Measurements from ENCODE around the gene VRK1. TPM values are rescaled to one million over a fixed set of nuclear protein-coding genes. Genes with fewer than 3 reads are reported as not detected.

VRK1 gene
- total and polyA plus RNA-seq, 2 donors (not counting 1 experiment from before 2014, with no cell fraction given), result 10.3 to 28.2 TPM

- POLR2A ChIA-PET, result no interaction called here
- Histone ChIP-seq H2AFZ (ENCODE audit: insufficient read depth, low read depth, low read length, poor library complexity, severe bottlenecking) (no peak overlapping the region), H3K9ac (ENCODE audit: low read length) (no peak overlapping the region), H3K27me3 (replicated peaks in 1 of 4; ENCODE audit: control extremely low read depth in 1 of 4, control insufficient read depth in 3 of 4, insufficient read depth in 4 of 4, low read length in 3 of 4) (no peaks in the 10 kb centered on the region), H3K4me3 (ENCODE audit: control extremely low read depth in 1 of 5, extremely low read depth in 1 of 5, insufficient read depth in 1 of 5, low read depth in 2 of 5, low read length in 4 of 5) (no peak overlapping the region), H3K9me3 (ENCODE audit: control extremely low read depth in 1 of 3, control insufficient read depth in 2 of 3, insufficient read depth in 1 of 3, low read length in 2 of 3) (peaks cover 0 to 18% (median 14%) of the 10 kb centered on the region in 3 donors), H3K79me2 (ENCODE audit: control insufficient read depth, insufficient read depth, low read length) (no peaks in the 10 kb centered on the region), H3K36me3 (replicated peaks in 1 of 2; ENCODE audit: control extremely low read depth in 1 of 2, control insufficient read depth in 1 of 2, extremely low read depth in 1 of 2, insufficient read depth in 2 of 2, low read length in 1 of 2) (no peaks in the 10 kb centered on the region), H3K4me2 (replicated peaks; ENCODE audit: low read depth, low read length, poor library complexity, severe bottlenecking) (no peak overlapping the region), H3K4me1 (ENCODE audit: control insufficient read depth in 2 of 2, insufficient read depth in 2 of 2, low read length in 2 of 2) (peaks cover 5 to 11% of the 10 kb centered on the region in 2 donors), H3K27ac (ENCODE audit: low read length in 2 of 2) (no peak overlapping the region), H4K20me1 (ENCODE audit: control insufficient read depth, insufficient read depth, low read length, poor library complexity, severe bottlenecking) (no peaks in the 10 kb centered on the region)
- no CpG with 5 or more reads among the region's 1 CpG for WGBS (ENCODE audit: insufficient coverage)
- DNase-seq, result no peak
- Mint-ChIP-seq H3K9me3 (ENCODE audit: insufficient read depth) (peaks cover 11% of the 10 kb centered on the region), H3K4me1 (peaks cover 18% of the 10 kb centered on the region), H3K27me3 (no peaks in the 10 kb centered on the region), H3K27ac (no peak overlapping the region), H3K4me3 (no peak overlapping the region)
- CTCF ChIA-PET, result no interaction called here
- intact Hi-C loops (cut with micrococcal nuclease), result no loop called here
- TF ChIP-seq CTCF (IDR thresholded peaks at IDR 0.05) (no peak), EZH2 (IDR thresholded peaks at IDR 0.05; ENCODE audit: borderline replicate concordance, insufficient read depth, low read depth, low read length, poor library complexity, severe bottlenecking) (no peak)
- no peak for ATAC-seq (ENCODE audit: low read depth)
Measured at GRCh38 chr14:96909841-96910364, 112.7 kb downstream of the VRK1 start.

- Histone ChIP-seq H3K36me3 (replicated peaks in 1 of 2; ENCODE audit: control extremely low read depth in 1 of 2, control insufficient read depth in 1 of 2, extremely low read depth in 1 of 2, insufficient read depth in 2 of 2, low read length in 1 of 2) (no peaks in the 10 kb centered on the region), H3K4me3 (ENCODE audit: control extremely low read depth in 1 of 5, extremely low read depth in 1 of 5, insufficient read depth in 1 of 5, low read depth in 2 of 5, low read length in 4 of 5) (no peak overlapping the region), H4K20me1 (ENCODE audit: control insufficient read depth, insufficient read depth, low read length, poor library complexity, severe bottlenecking) (no peaks in the 10 kb centered on the region), H3K9me3 (ENCODE audit: control extremely low read depth in 1 of 3, control insufficient read depth in 2 of 3, insufficient read depth in 1 of 3, low read length in 2 of 3) (peaks cover 0 to 30% (median 18%) of the 10 kb centered on the region in 3 donors), H3K27me3 (replicated peaks in 1 of 4; ENCODE audit: control extremely low read depth in 1 of 4, control insufficient read depth in 3 of 4, insufficient read depth in 4 of 4, low read length in 3 of 4) (no peaks in the 10 kb centered on the region), H3K9ac (ENCODE audit: low read length) (no peak overlapping the region), H2AFZ (ENCODE audit: insufficient read depth, low read depth, low read length, poor library complexity, severe bottlenecking) (no peak overlapping the region), H3K79me2 (ENCODE audit: control insufficient read depth, insufficient read depth, low read length) (no peaks in the 10 kb centered on the region), H3K27ac (ENCODE audit: low read length in 2 of 2) (no peak overlapping the region), H3K4me1 (ENCODE audit: control insufficient read depth in 2 of 2, insufficient read depth in 2 of 2, low read length in 2 of 2) (peaks cover 5 to 11% of the 10 kb centered on the region in 2 donors), H3K4me2 (replicated peaks; ENCODE audit: low read depth, low read length, poor library complexity, severe bottlenecking) (no peak overlapping the region)
- DNase-seq (no peak), ATAC-seq (ENCODE audit: low read depth) (no peak)
- 15% methylated on average over 5 of the region's 6 CpGs for WGBS (ENCODE audit: insufficient coverage)
- POLR2A ChIA-PET, result no interaction called here
- CTCF ChIA-PET, result no interaction called here
- TF ChIP-seq EZH2 (IDR thresholded peaks at IDR 0.05; ENCODE audit: borderline replicate concordance, insufficient read depth, low read depth, low read length, poor library complexity, severe bottlenecking), result no peak
- TF ChIP-seq CTCF (IDR thresholded peaks at IDR 0.05), result no peak
- peaks cover 17% of the 10 kb centered on the region for H3K4me1 Mint-ChIP-seq
- H3K9me3 Mint-ChIP-seq (ENCODE audit: insufficient read depth), result peaks cover 9% of the 10 kb centered on the region
- no peaks in the 10 kb centered on the region for H3K27me3 Mint-ChIP-seq
- H3K27ac Mint-ChIP-seq, result no peak overlapping the region
- no peak overlapping the region for H3K4me3 Mint-ChIP-seq
- intact Hi-C loops (cut with micrococcal nuclease), result no loop called here
Measured at GRCh38 chr14:96911499-96912149, 114.4 kb downstream of the VRK1 start.
